Subcutaneous adipose tissue (tissue), 4 donors: ENCODE data around the gene TMEM132A. TPM values are rescaled to one million over a fixed set of nuclear protein-coding genes. Genes with fewer than 3 reads are reported as not detected.

Experiments
- total RNA-seq, 4 donors: library from RNA; depleted of rRNA; stranded (reverse); fragments of >200 nt; gene quantifications; one replicate each; pipeline ENCODE4 v1.1.0, GENCODE V29; 2016
- TF ChIP-seq, protein P1 (sequence below): fragments of 450-650 bp; IDR thresholded peaks from one replicate; pipeline ENCODE4 v1.5.1; 2016; ENCODE audit warnings: low read depth, mild to moderate bottlenecking, control low read depth, antibody characterized with exemption, moderate library complexity

Gene TMEM132A
- total RNA-seq, result 1 to 10 TPM in 3 of 4 donors, under 1 TPM in 1; 0.51 to 3.0 (median 1.3) TPM

- TF ChIP-seq, protein P1, sequence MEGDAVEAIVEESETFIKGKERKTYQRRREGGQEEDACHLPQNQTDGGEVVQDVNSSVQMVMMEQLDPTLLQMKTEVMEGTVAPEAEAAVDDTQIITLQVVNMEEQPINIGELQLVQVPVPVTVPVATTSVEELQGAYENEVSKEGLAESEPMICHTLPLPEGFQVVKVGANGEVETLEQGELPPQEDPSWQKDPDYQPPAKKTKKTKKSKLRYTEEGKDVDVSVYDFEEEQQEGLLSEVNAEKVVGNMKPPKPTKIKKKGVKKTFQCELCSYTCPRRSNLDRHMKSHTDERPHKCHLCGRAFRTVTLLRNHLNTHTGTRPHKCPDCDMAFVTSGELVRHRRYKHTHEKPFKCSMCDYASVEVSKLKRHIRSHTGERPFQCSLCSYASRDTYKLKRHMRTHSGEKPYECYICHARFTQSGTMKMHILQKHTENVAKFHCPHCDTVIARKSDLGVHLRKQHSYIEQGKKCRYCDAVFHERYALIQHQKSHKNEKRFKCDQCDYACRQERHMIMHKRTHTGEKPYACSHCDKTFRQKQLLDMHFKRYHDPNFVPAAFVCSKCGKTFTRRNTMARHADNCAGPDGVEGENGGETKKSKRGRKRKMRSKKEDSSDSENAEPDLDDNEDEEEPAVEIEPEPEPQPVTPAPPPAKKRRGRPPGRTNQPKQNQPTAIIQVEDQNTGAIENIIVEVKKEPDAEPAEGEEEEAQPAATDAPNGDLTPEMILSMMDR, result no peak
Observed at GRCh38 chr11:60924110-60924905, at the start of gene TMEM132A. TSS of gene TMEM132A (plus strand) at chr11:60924460. CDS start at chr11:60924634, 174 bp downstream.

GRCh38 chr11:60875366-60876167 lies 48.7 kb upstream of the TMEM132A start:
- TF ChIP-seq, protein P1, result no peak

GRCh38 chr11:60876168-60876485 lies 48.1 kb upstream of the TMEM132A start:
- TF ChIP-seq, protein P1, result no peak

DNA sequence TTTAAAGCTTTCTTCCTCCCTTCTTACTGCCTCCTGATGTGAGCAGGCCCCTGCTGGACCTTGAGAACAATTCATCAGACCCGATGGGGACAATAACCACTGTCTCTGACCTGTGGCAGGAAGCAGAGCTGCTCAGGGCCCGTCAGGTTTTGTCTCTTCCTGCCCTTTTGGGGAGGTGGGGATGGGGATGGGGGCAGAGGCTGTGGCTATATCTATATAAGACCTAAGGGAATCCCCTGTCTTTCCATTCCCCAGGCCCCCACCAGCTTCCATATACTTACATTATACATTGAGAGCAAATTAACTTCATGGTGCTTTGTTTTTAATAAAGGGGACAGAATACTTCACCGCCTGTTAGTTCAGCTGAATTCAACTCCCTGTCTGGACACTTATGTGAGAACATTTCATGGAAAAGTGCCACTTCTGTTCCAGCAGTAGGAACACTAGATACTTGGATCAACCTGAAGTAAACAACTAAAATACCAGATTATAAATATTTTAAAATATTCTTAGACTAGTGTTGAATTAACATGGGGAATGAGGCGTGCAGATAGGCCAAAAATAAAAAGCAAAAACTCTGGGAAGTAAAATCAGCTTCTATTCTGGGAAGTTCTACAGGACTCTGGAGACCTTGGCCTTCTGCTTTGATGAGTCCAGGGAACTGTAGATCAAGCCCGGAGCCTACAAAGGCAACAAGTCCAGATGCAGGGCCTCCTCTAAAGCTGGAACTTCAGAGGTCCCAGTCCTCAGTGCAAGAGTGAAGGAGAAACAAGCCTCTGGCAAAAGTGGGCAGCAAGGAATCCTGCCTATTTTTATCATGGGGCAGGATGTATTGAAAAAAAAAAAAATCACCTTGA lies 45.8 kb upstream of the TMEM132A start:
- TF ChIP-seq, protein P1, result no peak

DNA sequence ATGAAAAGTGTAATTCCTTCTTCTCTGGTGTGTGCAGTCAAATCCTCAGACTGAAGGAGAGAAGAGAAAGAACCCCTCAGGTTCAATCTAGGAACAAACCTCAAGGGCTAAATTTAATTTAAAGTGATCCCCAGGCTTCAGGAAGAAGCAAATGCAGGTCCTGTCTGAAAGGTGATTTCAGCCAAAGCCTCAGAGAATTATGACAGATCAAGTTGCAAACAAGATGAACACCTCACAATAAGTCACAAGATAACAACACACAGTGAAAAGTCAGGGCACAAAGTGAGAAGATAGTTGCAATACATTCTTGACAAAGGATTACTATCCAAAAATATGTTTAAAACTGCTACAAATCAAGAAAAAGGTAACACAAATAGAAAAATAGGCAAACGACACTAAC lies 45.2 kb upstream of the TMEM132A start:
- TF ChIP-seq, protein P1, result no peak

- TF ChIP-seq, protein P1, result no peak
Observed at GRCh38 chr11:60879971-60880588, 44.2 kb upstream of the TMEM132A start.
